ENCODE data around the gene COMMD9. TPM values are rescaled to one million over a fixed set of nuclear protein-coding genes. Genes with fewer than 3 reads are reported as not detected.

Gene COMMD9
- total and polyA plus RNA-seq, 3 experiments from 2014 or later: 63.6 to 76.1 (median 71.5) TPM

DNA sequence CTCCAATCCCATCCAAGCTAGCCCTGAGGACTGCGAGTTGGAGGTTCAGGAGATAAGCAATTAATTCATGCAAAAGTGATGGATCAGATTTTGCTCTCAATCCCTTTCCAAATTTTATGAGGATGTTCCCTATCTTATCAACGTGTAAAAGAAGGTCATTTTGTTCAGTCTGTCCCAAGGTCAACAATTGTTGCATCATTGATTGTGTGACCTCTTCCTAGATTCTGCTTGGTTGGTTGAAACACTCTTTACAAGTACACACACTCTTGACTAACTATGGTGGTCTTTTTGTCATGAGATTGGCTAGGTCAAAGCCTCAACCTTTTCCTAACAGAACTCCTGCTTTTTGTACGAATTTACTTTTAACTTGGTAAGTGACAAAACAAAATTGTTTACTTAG is 41.7 kb downstream of the COMMD9 start:
- Histone ChIP-seq H3K4me1 (ENCODE audit: insufficient read depth, low read length) (no peaks in the 10 kb centered on the region), H3K4me3 (ENCODE audit: low read length) (no peak overlapping the region), H3K36me3 (ENCODE audit: insufficient read depth, low read length) (no peaks in the 10 kb centered on the region), H3K9me3 (ENCODE audit: low read length) (no peaks in the 10 kb centered on the region), H3K27ac (ENCODE audit: low read depth, low read length) (no peak overlapping the region), H3K27me3 (ENCODE audit: insufficient read depth, low read length, poor library complexity, severe bottlenecking) (peaks cover 3% of the 10 kb centered on the region)
- Mint-ChIP-seq H3K27ac (no peak overlapping the region), H3K4me3 (no peak overlapping the region), H3K9me3 (no peaks in the 10 kb centered on the region), H3K4me1 (no peaks in the 10 kb centered on the region), H3K27me3 (peaks cover 16 to 62% of the 10 kb centered on the region in 2 donors), H3K36me3 (no peaks in the 10 kb centered on the region)
- ChIA-PET CTCF (no interaction called here), POLR2A (no interaction called here)
- no peak for DNase-seq

DNA sequence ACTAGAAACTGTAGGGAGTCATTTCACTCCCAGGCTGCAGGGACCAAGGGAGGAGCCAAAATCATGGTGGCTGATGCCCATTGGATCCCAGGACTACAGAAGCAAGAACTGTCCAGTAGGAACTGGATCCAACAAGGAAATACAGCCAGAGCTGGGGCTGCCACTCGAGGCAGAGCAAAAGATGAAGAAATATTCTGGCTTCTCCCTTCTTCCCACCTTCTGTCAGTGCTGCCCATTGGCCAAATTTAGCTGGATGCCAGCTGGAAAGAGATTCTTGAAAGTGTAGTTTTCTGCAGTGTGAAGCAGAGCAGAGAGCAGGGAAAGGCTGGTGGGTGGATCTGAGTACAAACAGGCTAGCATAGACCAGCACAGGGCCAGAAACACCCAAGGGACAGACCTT is 45.6 kb downstream of the COMMD9 start:
- no peak overlapping the region for H3K4me3 ChIP-seq (ENCODE audit: low read length)
- Mint-ChIP-seq H3K4me1 (no peaks in the 10 kb centered on the region), H3K9me3 (no peaks in the 10 kb centered on the region), H3K4me3 (no peak overlapping the region), H3K27me3 (peaks cover 9 to 39% of the 10 kb centered on the region in 2 donors), H3K36me3 (no peaks in the 10 kb centered on the region), H3K27ac (no peak overlapping the region)
- DNase-seq: no peak
- H3K27me3 ChIP-seq (ENCODE audit: insufficient read depth, low read length, poor library complexity, severe bottlenecking): no peaks in the 10 kb centered on the region
- H3K27ac ChIP-seq (ENCODE audit: low read depth, low read length): no peak overlapping the region
- CTCF ChIA-PET: no interaction called here
- POLR2A ChIA-PET: no interaction called here
- H3K4me1 ChIP-seq (ENCODE audit: insufficient read depth, low read length): no peaks in the 10 kb centered on the region
- H3K36me3 ChIP-seq (ENCODE audit: insufficient read depth, low read length): no peaks in the 10 kb centered on the region
- no peaks in the 10 kb centered on the region for H3K9me3 ChIP-seq (ENCODE audit: low read length)

DNA sequence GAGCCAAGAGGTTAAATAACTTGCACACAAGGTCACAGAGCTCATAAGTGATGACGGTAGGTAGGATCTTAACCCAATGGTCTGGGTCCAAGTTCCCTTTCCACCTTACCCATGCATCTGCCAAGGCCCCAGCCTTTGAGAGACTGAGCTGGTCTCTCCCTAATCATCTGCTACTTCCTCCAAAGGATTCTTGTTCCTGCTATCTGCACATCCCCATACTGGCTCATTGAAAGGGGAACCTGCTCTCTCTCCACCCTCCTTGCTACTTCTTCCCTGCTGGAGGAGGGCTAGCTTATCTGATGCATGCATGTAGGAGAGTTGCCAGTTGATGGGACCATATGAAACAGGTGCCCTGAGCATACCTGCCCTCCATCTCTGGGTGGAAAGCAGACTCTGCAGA is 47.7 kb downstream of the COMMD9 start:
- H3K4me1 Mint-ChIP-seq: no peaks in the 10 kb centered on the region
- no peak overlapping the region for H3K4me3 ChIP-seq (ENCODE audit: low read length)
- CTCF ChIA-PET: no interaction called here

DNA sequence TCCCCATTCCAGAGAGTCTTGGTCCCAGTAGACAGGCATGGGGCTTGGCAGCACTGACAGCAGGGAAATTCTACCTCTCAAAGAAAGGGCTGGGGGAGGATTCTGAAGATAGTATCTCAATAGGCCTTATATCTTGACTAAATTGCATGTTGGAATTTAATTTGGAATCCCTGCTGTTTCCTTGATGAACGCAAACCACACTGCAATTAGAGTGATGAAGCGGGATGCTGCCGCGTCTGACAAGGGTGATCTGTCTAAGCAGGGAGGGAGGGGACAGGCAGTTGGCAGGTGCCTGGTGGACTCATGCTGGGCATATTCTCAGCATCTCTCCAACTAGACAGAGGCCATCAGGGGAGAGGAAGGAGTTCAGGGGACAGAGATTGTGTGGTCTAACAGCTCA is 48.4 kb downstream of the COMMD9 start:
- Mint-ChIP-seq H3K4me1 (no peaks in the 10 kb centered on the region), H3K4me3 (no peak overlapping the region), H3K36me3 (no peaks in the 10 kb centered on the region), H3K9me3 (no peaks in the 10 kb centered on the region), H3K27me3 (peaks cover 12 to 19% of the 10 kb centered on the region in 2 donors), H3K27ac (no peak overlapping the region)
- Histone ChIP-seq H3K4me1 (ENCODE audit: insufficient read depth, low read length) (no peaks in the 10 kb centered on the region), H3K9me3 (ENCODE audit: low read length) (no peaks in the 10 kb centered on the region), H3K27ac (ENCODE audit: low read depth, low read length) (no peak overlapping the region), H3K36me3 (ENCODE audit: insufficient read depth, low read length) (no peaks in the 10 kb centered on the region), H3K27me3 (ENCODE audit: insufficient read depth, low read length, poor library complexity, severe bottlenecking) (no peaks in the 10 kb centered on the region), H3K4me3 (ENCODE audit: low read length) (no peak overlapping the region)
- POLR2A ChIA-PET: no interaction called here
- CTCF ChIA-PET: no interaction called here
- DNase-seq: no peak

More for the DNA sequence above, 47.7 kb downstream of the COMMD9 start:
- H3K27ac Mint-ChIP-seq: no peak overlapping the region
- H3K27me3 Mint-ChIP-seq: peaks cover 11 to 22% of the 10 kb centered on the region in 2 donors
- H3K9me3 Mint-ChIP-seq: no peaks in the 10 kb centered on the region
- H3K36me3 Mint-ChIP-seq: no peaks in the 10 kb centered on the region
- Histone ChIP-seq H3K36me3 (ENCODE audit: insufficient read depth, low read length) (no peaks in the 10 kb centered on the region), H3K9me3 (ENCODE audit: low read length) (no peaks in the 10 kb centered on the region), H3K27me3 (ENCODE audit: insufficient read depth, low read length, poor library complexity, severe bottlenecking) (no peaks in the 10 kb centered on the region), H3K4me1 (ENCODE audit: insufficient read depth, low read length) (no peaks in the 10 kb centered on the region), H3K27ac (ENCODE audit: low read depth, low read length) (no peak overlapping the region)
- POLR2A ChIA-PET: no interaction called here
- DNase-seq: no peak
- H3K4me3 Mint-ChIP-seq: no peak overlapping the region

DNA sequence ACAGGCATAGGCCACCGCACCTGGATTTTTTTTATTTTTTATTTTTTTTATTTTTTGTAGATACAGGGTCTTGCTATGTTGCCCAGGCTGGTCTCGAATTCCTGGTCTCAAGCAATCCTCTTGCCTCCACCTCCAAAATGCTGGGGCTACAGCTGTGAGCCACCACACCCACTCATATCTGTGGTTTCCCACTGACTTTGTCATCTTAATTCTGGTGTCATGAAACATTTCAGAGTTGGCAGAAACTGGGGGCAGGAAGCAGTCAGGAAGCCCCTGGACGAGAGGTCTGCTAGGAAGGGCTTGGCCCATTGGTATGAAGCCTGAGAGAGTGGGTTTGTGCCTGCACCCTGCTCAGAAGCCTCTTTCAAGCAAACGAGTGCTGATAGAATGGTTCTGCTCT is 49.1 kb downstream of the COMMD9 start:
- H3K36me3 ChIP-seq (ENCODE audit: insufficient read depth, low read length): no peaks in the 10 kb centered on the region
- no peak overlapping the region for H3K4me3 ChIP-seq (ENCODE audit: low read length)
- Mint-ChIP-seq H3K27ac (no peak overlapping the region), H3K4me3 (no peak overlapping the region), H3K27me3 (peaks cover 12 to 19% of the 10 kb centered on the region in 2 donors), H3K9me3 (no peaks in the 10 kb centered on the region), H3K4me1 (no peaks in the 10 kb centered on the region), H3K36me3 (no peaks in the 10 kb centered on the region)
- H3K27ac ChIP-seq (ENCODE audit: low read depth, low read length): no peak overlapping the region
- POLR2A ChIA-PET: no interaction called here
- CTCF ChIA-PET: no interaction called here
- H3K9me3 ChIP-seq (ENCODE audit: low read length): no peaks in the 10 kb centered on the region
- H3K27me3 ChIP-seq (ENCODE audit: insufficient read depth, low read length, poor library complexity, severe bottlenecking): no peaks in the 10 kb centered on the region
- no peak for DNase-seq
- H3K4me1 ChIP-seq (ENCODE audit: insufficient read depth, low read length): no peaks in the 10 kb centered on the region

DNA sequence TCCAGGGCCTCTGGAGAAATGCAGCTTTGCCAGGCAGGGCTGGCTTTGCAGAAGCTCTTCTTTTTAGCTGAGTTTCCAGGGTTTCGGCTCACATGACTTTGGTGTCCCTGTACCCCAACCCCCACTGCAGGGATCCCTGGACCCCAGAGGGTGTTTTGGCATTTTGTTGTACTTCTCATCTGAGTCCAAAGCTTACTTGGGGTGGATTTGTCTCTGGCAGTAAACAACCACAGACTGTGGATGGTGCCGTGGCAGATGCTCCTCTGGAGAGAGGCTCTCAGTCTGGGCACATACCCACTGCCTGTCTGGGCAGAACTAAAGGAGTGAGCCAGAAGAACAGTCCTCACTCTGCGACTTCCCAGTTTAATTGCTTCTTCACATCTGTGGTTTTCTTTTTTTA is 49.6 kb downstream of the COMMD9 start:
- DNase-seq: no peak
- H3K9me3 ChIP-seq (ENCODE audit: low read length): no peaks in the 10 kb centered on the region
- no peak overlapping the region for H3K4me3 Mint-ChIP-seq
- H3K27me3 ChIP-seq (ENCODE audit: insufficient read depth, low read length, poor library complexity, severe bottlenecking): no peaks in the 10 kb centered on the region
- no peaks in the 10 kb centered on the region for H3K36me3 ChIP-seq (ENCODE audit: insufficient read depth, low read length)
- H3K4me1 ChIP-seq (ENCODE audit: insufficient read depth, low read length): no peaks in the 10 kb centered on the region
- no peak overlapping the region for H3K27ac Mint-ChIP-seq
- H3K27ac ChIP-seq (ENCODE audit: low read depth, low read length): no peak overlapping the region
- ChIA-PET CTCF (no interaction called here), POLR2A (no interaction called here)
- H3K27me3 Mint-ChIP-seq: peaks cover 12 to 22% of the 10 kb centered on the region in 2 donors
- H3K9me3 Mint-ChIP-seq: no peaks in the 10 kb centered on the region
- no peaks in the 10 kb centered on the region for H3K4me1 Mint-ChIP-seq
- no peaks in the 10 kb centered on the region for H3K36me3 Mint-ChIP-seq
- no peak overlapping the region for H3K4me3 ChIP-seq (ENCODE audit: low read length)

DNA sequence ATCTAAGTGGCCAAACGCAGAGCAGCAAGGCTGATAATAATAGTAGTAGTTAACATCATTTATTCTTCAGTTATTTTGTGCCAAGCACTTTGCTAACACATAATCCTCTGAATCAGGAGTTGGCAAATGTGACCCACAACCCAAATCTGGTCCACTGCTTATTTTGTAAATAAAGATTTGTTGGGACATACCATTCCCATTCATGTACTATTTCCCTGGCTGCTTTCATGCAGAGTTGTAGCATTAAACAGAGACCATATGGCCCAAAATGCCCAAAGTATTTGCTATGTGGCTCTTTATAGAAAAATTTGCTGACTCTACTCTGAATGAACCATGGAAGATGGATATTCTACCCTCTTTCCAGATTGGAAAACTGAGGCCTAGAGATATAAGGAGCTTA is 50.3 kb downstream of the COMMD9 start:
- CTCF ChIA-PET: no interaction called here
- Mint-ChIP-seq H3K4me1 (no peaks in the 10 kb centered on the region), H3K27ac (no peak overlapping the region), H3K9me3 (no peaks in the 10 kb centered on the region), H3K27me3 (peaks cover 12 to 22% of the 10 kb centered on the region in 2 donors), H3K36me3 (no peaks in the 10 kb centered on the region), H3K4me3 (no peak overlapping the region)
- Histone ChIP-seq H3K4me1 (ENCODE audit: insufficient read depth, low read length) (no peaks in the 10 kb centered on the region), H3K27ac (ENCODE audit: low read depth, low read length) (no peak overlapping the region), H3K4me3 (ENCODE audit: low read length) (no peak overlapping the region), H3K27me3 (ENCODE audit: insufficient read depth, low read length, poor library complexity, severe bottlenecking) (no peaks in the 10 kb centered on the region), H3K36me3 (ENCODE audit: insufficient read depth, low read length) (no peaks in the 10 kb centered on the region), H3K9me3 (ENCODE audit: low read length) (no peaks in the 10 kb centered on the region)
- no peak for DNase-seq
- POLR2A ChIA-PET: no interaction called here

DNA sequence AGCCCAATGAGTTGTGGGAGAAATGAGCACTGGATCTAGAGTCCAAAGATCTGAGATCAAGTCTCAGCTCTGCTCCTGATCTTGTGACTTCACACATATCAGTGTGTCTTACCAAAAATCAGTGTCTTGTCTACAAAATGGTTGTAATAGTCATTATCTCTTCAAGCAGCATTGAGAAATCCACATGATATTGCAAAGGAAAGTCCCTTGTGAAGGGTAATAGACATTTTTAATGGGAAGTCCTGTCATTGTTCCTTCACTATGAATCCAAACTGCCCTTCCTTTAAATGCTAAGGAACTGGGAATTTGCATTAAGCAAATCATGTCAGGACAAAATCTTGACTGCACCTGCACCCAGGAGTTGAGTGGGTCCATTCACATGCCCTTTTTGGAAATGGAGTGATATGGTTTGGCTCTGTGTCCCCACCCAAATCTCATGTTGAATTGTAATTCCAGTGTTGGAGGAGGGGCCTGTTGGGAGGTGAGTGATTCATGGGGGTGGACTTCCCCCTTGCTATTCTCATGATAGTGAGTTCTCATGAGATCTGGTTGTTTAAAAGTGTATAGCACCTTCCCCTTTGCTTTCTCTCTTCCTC is 51.1 kb downstream of the COMMD9 start:
- no peaks in the 10 kb centered on the region for H3K36me3 ChIP-seq (ENCODE audit: insufficient read depth, low read length)
- no peak for DNase-seq
- H3K4me1 ChIP-seq (ENCODE audit: insufficient read depth, low read length): no peaks in the 10 kb centered on the region
- Mint-ChIP-seq H3K4me3 (no peak overlapping the region), H3K27ac (no peak overlapping the region), H3K9me3 (no peaks in the 10 kb centered on the region), H3K27me3 (peaks cover 6 to 18% of the 10 kb centered on the region in 2 donors), H3K4me1 (no peaks in the 10 kb centered on the region), H3K36me3 (no peaks in the 10 kb centered on the region)
- no peak overlapping the region for H3K4me3 ChIP-seq (ENCODE audit: low read length)
- H3K27me3 ChIP-seq (ENCODE audit: insufficient read depth, low read length, poor library complexity, severe bottlenecking): no peaks in the 10 kb centered on the region
- H3K27ac ChIP-seq (ENCODE audit: low read depth, low read length): no peak overlapping the region
- H3K9me3 ChIP-seq (ENCODE audit: low read length): no peaks in the 10 kb centered on the region
- ChIA-PET POLR2A (no interaction called here), CTCF (no interaction called here)

DNA sequence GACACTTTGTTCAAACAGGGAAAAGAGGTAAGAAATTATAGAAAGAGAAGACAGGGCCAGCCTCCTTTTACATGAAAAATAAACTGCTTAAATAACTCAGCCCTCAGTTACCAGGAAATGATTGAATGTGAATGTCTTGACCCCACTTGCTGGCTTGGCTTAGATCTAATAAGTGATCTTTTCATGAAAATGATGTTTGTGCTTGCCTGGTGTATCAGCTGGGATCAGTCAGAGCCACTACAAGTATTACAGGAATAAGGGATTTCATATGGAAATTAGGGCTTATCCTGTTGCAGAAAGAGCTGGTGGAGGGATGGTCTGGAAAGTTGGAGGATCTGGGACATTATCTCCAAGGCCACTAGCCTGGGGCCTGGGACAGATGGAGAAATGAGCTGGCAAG is 51.8 kb downstream of the COMMD9 start:
- no peaks in the 10 kb centered on the region for H3K27me3 ChIP-seq (ENCODE audit: insufficient read depth, low read length, poor library complexity, severe bottlenecking)
- ChIA-PET CTCF (no interaction called here), POLR2A (no interaction called here)
- H3K4me3 Mint-ChIP-seq: no peak overlapping the region
- H3K27ac Mint-ChIP-seq: no peak overlapping the region
- H3K4me3 ChIP-seq (ENCODE audit: low read length): no peak overlapping the region
- no peaks in the 10 kb centered on the region for H3K36me3 ChIP-seq (ENCODE audit: insufficient read depth, low read length)
- H3K4me1 Mint-ChIP-seq: no peaks in the 10 kb centered on the region
- H3K27ac ChIP-seq (ENCODE audit: low read depth, low read length): no peak overlapping the region
- H3K36me3 Mint-ChIP-seq: no peaks in the 10 kb centered on the region
- H3K27me3 Mint-ChIP-seq: peaks cover 6 to 21% of the 10 kb centered on the region in 2 donors
- no peaks in the 10 kb centered on the region for H3K9me3 ChIP-seq (ENCODE audit: low read length)
- no peak for DNase-seq
- H3K9me3 Mint-ChIP-seq: no peaks in the 10 kb centered on the region
- no peaks in the 10 kb centered on the region for H3K4me1 ChIP-seq (ENCODE audit: insufficient read depth, low read length)

Data from CD8-positive, alpha-beta memory T cell (primary cell).